Measurements from ENCODE around the gene MTFR1L.
A peak's percentile ranks its signal among the peaks of the same experiment; 100 is the strongest.

Gene MTFR1L

DNA sequence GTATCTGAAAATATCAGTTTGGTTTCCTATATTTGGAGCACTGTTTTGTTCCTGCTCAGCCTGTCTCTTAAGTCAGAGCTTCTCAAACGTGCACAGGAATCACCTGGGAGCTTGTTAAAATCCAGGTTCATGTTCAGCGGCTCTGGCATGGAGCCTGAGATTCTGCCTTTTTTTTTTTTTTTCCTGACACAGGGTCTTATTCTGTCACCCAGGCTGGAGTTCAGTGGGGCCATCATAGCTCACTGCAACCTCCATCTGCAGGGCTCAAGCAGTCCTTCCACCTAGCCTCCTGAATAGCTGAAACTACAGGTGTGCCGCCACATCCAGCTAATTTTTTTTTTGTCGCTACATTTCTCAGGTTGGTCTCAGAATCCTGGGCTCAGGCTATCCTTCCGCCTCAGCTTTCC, 32.0 kb upstream of the MTFR1L start:
- FAIRE-seq (no peak), DNase-seq (ENCODE audit: insufficient read length, low spot score) (no peak)

DNA sequence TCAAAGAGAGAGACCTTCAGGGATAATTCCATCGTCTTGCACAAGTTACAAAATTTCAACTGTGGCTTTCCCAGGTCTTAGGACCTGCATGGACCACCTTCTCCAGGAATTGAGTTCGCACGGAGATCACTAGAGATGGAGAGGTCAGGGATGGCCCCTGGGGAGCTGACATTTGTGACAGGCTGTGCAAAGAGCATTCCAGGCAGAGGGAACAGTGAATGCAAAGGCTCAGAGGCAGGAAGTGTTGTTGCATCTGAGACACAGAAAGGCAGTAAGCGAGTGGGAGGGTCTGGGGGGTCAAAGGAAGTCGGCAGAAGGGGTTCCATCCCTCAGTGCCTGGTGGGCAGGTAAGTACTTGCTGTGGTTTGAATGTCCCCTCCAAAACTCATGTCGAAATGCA, 29.3 kb upstream of the MTFR1L start:
- DNase-seq (ENCODE audit: insufficient read length, low spot score), result no peak
- no peak for FAIRE-seq

DNA sequence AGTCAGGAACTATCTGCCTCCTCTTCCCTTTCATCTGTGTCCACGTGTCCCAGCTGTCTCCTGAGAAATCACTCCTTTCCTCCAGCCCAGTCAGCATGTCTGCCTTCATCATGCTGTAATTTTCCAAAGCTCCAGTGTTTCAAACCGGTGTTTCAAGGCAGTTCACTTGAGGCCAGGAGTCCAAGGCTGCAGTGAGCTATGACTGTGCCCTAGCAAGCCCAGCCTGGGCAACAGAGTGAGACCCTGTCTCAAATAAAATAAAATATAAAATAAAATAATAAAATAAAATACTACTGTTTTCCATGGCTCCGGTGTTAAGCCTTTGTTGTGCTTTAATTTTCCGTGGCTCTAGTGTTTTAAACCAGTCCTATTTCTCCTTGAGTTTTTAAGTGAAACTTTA, 27.6 kb upstream of the MTFR1L start:
- DNase-seq (ENCODE audit: insufficient read length, low spot score) (no peak), FAIRE-seq (no peak)

DNA sequence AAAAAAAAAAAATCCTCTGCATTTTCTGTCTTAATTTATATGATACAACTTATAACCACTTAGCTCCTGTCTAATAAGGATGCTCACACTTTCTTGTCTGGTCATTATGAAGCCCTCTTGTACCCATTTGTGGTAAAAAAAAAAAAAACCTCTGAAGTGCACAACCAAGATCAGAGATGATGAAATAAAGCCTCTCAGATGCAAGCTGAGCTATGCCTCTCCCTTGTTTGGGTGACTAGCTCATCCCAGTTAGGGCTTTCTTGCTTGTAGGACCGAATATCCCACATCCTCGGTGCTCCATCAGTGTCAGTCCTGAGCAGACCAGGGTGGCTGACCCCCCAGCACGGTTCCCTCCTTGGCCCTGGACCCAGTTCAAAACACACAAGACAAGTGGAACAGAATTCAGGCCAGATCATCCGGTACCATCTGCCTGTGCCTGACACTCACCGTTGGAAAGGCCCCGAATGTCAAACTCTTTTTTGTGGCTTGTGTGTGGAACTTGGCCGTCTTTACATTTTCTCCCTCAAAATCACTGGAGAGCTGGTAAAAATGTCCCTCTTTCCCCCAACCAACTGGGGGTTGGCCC, 26.1 kb upstream of the MTFR1L start:
- FAIRE-seq (no peak), DNase-seq (ENCODE audit: insufficient read length, low spot score) (no peak)

DNA sequence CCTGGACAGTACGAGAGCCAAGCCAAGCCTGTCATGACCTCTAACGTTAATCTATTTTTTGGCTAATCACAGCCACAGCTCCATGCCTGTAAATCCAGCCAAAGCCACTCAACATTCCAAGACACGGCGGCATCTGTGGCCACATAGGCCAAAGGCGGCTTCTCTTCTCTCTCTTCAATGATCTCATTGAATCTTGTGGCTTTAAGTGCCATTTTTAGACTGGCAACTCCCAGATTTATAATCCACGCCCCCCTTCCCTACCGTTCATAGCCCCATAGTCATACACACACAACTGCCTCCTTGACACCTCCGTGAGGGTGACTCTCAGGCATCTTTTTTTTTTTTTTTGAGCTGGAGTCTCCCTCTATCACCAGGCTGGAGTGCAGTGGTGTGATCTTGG, 25.4 kb upstream of the MTFR1L start:
- FAIRE-seq (no peak), DNase-seq (ENCODE audit: insufficient read length, low spot score) (no peak)

DNA sequence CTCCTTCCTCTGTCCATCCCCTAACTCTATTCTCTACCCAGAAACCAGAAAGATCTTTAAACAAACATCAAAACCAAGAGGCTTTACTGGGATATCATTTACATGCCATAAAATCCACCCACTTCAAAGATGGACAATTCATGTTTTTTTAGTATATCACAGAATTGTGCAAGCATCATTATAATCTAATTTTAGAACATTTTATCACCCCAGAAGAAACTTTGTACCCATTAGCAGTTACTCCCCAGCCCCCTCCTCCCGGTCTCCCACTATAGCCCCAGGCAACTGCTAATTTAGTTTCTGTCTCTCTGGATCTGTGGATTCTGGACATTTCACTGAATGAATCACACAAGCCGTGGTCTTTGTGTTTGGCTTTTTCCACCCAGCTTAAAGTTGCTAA, 24.5 kb upstream of the MTFR1L start:
- FAIRE-seq (no peak), DNase-seq (ENCODE audit: insufficient read length, low spot score) (no peak)

DNA sequence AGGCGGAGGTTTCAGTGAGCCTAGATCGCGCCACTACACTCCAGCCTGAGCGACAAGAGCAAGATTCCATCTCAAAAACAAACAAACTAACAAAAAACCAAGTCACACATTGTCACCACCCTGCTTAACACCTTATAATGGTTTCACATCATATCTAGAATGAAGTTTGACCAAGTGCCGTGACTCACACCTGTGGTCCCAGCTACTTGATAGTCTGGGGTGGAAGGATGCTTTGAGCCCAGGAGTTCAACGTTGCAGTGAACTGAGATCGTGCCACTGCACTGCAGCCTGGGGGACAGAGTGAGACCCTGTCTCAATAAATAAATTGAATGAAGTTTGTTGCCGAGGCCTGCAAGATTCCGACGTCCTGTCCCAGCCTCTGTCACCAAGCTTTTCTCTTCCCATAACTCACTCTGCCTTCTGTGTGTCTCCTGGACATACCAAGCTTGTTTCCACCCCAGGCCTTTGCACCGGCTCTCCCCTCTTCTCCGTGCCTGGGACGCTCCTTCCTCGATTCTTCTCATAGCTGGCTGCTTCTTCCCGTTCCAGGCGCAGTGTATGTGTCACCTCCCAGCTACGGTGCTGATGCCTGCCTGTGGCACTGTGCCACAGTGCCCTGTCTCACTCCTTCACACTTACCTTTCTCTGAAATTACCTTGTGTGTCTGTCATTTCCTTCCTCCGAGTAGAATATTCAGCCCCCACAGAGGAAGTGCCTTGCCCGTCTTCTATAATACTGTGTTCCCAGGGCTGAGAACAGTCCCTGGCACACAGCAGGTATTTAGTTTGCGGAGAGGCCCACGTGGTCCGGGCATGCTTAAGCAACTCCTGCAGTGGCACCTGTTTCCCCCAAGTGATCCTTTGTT, 23.6 kb upstream of the MTFR1L start:
- no peak for FAIRE-seq
- no peak for DNase-seq (ENCODE audit: insufficient read length, low spot score)

DNA sequence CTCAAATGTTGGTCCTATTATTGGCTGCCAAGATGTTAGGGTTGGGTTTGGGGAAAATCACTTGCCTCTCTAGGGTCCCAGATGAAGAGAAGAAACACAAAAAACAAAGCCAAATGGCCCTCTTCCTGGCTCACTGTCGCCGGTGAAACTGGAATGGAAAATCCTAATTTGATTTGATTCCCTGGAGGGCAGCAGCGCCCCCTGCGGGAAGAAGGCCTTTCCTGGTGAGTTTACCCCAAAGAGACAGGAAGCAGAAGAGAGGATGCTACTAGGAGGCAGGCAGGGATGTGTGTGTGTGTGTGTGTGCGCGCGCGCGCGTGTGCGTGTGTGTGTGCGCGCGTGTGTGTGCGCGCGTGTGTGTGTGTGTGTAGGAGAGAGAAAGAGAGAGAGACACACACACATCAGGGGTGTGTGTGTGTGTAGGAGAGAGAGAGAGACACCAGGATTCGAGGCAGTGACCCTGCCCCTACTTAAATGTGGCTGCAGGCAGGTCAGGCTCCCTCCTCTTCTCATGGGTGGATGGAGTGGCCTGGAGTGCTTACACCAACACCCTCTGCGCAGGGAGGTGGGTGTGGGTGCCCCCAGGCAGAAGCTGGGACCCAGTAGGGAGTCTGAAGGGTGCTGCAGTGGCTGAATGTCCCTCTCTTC, 22.8 kb upstream of the MTFR1L start:
- FAIRE-seq (peak; percentile 67), DNase-seq (ENCODE audit: insufficient read length, low spot score) (peak; percentile 67)

DNA sequence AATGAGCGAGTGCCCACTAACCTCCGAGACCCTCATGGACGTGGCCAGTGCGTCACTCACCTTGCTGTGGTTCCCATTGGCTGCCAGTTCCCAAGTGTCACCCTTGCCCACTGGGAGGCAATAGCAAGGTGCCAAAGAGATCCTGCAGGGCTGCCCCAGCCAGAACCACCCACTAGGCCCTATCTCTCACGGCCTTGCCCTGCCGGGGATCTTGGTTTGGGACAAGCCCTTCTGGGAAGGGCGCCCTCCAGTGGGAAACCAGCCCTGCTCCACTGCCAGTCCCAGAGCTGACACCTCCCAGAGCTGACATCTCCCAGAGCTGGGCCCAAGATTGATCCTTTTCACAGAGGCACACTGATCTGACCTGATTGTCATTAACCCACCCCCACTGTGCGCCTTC, 21.8 kb upstream of the MTFR1L start:
- no peak for FAIRE-seq
- peak; percentile 32 for DNase-seq (ENCODE audit: insufficient read length, low spot score)

DNA sequence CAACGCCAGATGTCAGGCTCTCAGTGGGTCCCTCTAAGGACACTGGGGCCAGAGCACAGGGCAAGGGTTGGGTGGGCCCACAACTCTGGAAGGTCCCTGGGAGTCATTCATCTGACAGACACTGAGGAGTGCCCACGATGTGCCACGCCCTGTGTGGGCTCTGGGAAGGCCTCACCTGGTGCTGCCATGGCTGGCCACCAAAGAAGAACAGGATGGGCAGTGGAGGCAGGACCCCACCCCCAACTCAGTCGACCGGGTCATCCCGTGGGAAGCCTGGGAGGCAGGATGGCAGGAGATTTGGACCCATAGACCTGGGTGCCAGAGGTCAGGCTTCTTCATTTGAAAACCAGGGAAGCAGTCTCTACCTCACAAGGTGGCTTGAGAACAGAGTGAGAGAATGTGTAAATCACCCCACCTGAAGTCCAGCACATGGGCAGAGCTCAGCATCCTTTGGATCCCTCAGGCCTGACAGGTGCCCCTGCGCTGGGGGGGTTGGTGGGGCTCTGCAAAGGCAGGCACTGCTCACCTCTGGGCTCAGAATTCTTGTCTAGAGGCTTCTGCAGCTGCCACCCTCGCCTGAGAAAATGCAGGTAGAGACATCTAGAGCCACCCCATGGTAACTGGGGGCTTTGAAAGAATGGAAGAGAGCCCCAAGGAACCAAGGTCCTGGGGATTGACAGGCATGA, 20.9 kb upstream of the MTFR1L start:
- no peak for FAIRE-seq
- no peak for DNase-seq (ENCODE audit: insufficient read length, low spot score)

DNA sequence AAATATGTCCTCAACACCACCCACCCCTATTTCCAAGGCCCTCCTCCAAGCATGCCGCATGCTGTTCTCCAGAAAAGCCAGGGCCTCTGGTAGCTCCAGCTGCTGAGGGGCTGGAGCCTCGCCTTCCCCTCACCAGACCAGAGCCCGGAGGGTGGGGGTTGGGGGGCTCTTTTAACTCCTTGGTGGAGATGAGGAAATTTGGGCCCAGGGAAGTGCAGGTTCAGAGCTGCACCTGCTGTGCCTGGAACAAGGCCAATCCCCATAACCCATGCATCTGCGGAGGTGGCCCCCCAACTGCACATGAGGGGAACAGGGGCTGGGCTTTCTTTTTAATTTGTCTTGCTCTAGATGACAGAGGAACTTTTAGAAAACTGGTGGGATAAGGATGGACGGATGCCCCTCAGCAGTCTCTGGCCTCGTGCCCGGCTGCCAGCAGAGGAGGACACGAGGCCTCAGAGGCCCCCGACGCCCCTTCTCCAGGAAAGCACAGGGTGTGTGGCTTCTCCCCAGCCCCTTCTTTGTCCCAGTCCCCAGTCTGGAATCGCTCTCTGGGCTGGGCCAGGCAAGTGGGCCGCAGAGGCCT, 20.3 kb upstream of the MTFR1L start:
- DNase-seq (ENCODE audit: insufficient read length, low spot score) (no peak), FAIRE-seq (no peak)

DNA sequence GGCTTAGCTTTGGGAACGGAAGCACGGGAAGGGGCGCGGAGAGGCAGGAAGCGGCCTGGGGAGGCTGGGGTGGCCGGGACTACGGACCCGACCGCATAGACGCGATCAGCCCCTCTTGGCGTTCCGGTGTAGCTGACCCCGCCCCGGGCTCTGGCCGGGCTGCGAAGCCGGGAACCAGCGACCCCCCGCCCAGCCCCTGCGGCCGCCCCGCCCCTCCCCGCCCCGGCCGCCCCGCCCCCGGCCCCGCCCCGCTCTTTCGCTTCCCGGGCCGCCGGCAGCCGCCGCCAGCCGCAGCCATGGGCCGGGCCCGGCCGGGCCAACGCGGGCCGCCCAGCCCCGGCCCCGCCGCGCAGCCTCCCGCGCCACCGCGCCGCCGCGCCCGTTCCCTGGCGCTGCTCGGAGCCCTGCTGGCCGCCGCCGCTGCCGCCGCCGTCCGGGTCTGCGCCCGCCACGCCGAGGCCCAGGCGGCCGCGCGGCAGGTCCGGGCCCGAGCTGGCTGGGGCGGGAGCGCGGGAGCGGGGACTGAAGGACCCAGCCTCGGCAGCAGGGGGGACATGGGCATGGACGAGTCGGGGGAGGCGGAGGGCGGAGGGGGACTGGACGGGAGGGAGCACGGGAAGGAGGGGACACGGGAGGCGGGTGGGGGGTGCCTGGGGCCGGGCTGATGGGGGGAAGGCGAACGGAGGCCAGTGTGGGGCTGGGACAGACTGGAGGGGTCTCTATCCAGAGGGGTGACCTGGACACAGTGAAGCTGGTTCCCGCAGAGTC, 19.6 kb upstream of the MTFR1L start, which contains the start of gene SELENON:
Gene SELENON, plus strand, starts transcription at position 259 of the 768 bp plus-strand sequence. Its CDS starts 38 bp downstream, at position 297.
- DNase-seq (ENCODE audit: insufficient read length, low spot score) (peak; percentile 56), FAIRE-seq (no peak)

DNA sequence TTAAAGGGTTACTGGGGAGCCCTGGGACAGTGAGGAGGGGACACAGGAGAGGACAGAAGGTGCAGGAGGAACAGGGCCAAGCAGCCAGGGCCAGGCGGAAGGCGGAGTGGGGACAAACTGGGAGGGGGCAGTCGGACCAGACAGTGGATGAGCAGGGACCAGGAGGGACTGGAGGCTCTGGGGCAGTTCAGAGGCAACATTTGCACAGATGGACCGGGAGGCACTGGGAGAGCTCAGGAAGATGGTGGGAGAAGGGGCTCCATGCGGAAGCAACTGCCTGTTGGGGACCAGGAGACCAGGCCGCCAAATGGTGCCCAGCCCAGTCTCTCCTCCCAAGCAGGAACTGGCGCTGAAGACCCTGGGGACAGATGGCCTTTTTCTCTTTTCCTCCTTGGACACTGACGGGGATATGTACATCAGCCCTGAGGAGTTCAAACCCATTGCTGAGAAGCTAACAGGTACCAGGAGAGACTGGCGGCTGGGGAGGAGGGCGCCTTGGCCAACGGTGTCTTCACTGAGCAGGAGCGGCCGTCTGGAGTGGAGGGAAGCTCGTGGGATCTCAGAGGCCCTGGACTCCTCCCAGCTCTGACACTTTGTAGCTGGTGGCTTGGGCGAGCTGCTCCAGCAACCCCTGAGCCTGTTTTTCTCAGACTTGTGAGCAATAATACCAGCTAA, 18.9 kb upstream of the MTFR1L start:
- FAIRE-seq, result no peak
- no peak for DNase-seq (ENCODE audit: insufficient read length, low spot score)

DNA sequence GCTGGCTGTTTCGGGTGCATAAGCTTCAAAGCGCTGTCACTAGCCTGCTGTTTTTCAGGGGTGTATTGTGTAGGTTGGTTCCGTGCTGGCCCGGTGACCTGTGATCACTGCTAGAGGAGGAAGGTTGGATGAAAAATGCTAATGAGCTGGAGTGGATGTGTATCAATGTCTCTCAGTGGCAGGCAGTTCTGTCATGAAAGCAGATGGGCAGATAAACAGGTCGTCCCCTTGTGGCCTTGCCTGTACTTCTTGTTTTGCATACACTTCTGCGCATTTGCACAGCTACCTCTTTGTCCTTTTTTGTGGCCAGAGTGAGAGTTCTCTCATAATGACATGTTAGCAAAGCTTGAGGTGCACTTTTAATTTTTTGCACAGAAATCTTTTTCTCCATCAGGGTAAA, 16.8 kb upstream of the MTFR1L start:
- DNase-seq (ENCODE audit: insufficient read length, low spot score) (no peak), FAIRE-seq (no peak)

DNA sequence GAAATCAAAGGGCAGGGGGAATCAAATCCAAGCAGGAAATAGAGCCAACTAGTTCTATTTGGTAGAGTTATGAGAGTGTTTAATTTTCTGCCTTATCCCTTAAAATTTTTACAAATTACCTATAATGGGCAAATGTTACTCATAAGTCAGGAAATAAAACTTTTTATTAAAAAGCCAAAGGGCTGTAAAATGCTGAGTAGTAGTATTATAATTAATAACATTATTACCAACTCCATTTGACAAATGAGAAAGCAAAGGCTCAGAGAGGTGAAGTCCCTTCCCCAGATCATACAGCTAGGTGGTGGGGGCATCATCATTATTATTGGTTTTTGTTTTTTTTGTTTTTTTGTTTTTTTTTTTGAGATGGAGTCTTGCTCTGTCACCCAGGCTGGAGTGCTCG, 16.4 kb upstream of the MTFR1L start:
- FAIRE-seq, result no peak
- DNase-seq (ENCODE audit: insufficient read length, low spot score), result no peak

DNA sequence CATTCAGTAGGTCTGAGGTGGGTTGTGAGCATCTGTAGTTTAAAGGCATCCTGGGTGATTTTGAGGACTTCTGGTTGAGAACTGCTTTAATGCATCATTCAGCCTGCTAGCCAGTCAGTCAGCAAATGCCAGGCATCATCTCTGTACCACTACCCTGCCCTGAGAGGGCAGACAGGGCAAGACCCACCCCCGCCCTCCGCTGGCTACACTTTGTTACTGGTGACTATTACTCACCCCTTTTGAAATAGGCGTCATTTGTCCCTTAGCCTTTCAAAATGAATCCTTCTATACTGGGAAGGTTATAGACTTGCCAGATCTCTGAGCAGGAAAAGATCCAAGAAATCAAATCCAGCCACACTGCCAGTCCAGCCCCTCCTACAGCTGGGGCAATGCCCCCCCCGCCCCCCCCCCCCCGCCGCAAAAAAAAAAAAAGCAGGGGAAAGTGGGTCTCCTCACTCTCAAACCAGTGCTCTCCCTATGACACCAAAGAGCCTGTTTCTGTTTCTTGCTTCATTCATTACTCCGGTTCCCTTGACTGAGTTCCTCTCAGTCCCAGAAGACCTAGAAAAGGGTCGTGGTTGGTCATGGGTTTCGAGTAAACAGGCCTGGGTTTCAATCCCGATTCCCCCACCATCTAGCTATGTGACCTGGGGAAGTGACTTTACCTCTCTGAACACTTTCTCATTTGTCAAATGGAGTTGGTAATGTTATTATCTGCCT, 15.3 kb upstream of the MTFR1L start:
- DNase-seq (ENCODE audit: insufficient read length, low spot score) (no peak), FAIRE-seq (no peak)

DNA sequence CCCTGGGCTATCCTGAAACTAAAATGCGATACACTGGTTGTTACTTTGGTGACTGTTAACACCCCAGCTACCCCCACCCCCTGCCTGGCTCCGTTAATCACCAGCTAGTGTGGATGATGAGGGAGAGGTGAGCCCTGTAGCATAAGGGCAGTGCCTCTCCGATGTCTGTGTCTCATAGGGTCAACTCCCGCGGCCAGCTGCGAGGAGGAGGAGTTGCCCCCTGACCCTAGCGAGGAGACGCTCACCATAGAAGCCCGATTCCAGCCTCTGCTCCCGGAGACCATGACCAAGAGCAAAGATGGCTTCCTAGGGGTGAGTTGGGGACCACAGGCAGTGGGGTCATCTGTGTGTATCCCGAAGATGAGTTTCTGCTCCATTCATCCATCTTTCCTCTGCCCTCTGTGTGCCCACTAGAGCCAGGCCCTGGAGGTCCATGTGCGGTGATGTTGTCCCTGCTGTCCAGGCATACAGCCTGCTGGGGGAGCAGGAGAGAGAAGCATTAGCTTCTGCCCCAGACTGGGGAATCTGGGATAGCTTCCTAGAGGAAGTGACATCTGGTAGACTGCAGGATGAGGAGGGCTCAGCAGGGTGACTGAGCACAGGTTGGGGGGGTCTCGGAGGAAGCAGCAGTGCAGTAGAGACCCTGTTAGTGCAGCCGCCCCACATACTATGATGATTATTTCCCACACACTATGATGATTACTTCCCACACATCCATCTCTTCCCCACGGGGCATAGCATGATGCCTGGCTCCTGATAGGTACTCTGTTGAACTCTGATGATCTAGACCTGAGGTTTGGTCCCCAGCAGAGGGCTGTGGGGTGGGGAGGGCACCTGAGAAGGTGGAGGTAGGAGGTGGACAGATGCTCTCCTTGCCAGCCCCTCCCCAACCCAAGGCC, 14.5 kb upstream of the MTFR1L start:
- no peak for FAIRE-seq
- DNase-seq (ENCODE audit: insufficient read length, low spot score), result no peak

DNA sequence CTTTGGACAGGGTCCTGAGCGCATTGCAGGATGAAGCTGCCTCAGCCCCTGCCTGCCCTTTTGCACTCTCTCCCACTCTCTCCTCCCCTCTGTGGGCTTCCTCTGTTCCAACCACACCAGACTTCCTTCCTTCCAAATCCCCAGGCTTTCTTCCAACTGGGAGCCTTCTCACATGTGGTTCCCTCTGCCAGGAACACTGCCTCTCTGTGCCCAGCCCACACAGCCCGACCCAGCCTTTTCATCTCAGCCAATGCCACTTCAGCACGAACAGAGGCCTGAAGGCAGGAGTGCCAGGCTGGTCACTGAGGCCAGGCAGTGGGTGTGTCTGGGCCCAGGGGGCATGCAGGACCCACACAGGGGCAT, 13.9 kb upstream of the MTFR1L start:
- DNase-seq (ENCODE audit: insufficient read length, low spot score) (no peak), FAIRE-seq (no peak)
